Left ventricle myocardium superior (tissue), 1 donor: ENCODE data around the gene PTPRU. TPM values are rescaled to one million over a fixed set of nuclear protein-coding genes. Genes with fewer than 3 reads are reported as not detected.

Experiments
- ATAC-seq: fragments of 200-7000 bp; cut with Tn5 transposase; one replicate; pipeline ENCODE4 v1.9.1; 2020; ENCODE audit warnings: mild to moderate bottlenecking, moderate library complexity
- DNase-seq: peaks from one replicate; pipeline ENCODE4 v3.0.0-alpha.2; 2020
- intact Hi-C: fragments of 100-400 bp; cut with micrococcal nuclease; formaldehyde crosslinking; loops from one replicate; pipeline ENCODE4 v1.11.0; 2022
- total RNA-seq: library from RNA; stranded (reverse); fragmentation: NEBNext Ultra II Directional; extraction: Animal tissue kit (Norgen Biotek cat#: 25700); gene quantifications from one replicate; pipeline ENCODE4 v1.2.1, GENCODE V29; 2021
- donor health status: DM: no; HTN: yes; CAD: no; lungs with severe emphysema.

The PTPRU gene
- total RNA-seq, 1 donor from 2014 or later: 19.2 TPM

GRCh38 chr1:29370067-29370466 is 133.7 kb downstream of the PTPRU start:
- DNase-seq: no peak
- intact Hi-C loops: no loop called here
- no peak for ATAC-seq

GRCh38 chr1:29371332-29371731 is 135.0 kb downstream of the PTPRU start:
- DNase-seq (no peak), ATAC-seq (no peak)
- intact Hi-C loops: no loop called here

- ATAC-seq (no peak), DNase-seq (no peak)
- intact Hi-C loops: no loop called here
Observed at GRCh38 chr1:29372108-29372507, 135.8 kb downstream of the PTPRU start.

Other genes with a start within 250 kb of the PTPRU start
- 1.5 TPM for gene TMEM200B, start 112.6 kb upstream of the PTPRU start, total RNA-seq
- 53.8 TPM for gene SRSF4, start 54.6 kb upstream of the PTPRU start, total RNA-seq
- 33.1 TPM for gene MECR, start 5.6 kb upstream of the PTPRU start, total RNA-seq